ENCODE measurements around the gene NACC1.
A peak's percentile ranks its signal among the peaks of the same experiment; 100 is the strongest.

The NACC1 gene

DNA sequence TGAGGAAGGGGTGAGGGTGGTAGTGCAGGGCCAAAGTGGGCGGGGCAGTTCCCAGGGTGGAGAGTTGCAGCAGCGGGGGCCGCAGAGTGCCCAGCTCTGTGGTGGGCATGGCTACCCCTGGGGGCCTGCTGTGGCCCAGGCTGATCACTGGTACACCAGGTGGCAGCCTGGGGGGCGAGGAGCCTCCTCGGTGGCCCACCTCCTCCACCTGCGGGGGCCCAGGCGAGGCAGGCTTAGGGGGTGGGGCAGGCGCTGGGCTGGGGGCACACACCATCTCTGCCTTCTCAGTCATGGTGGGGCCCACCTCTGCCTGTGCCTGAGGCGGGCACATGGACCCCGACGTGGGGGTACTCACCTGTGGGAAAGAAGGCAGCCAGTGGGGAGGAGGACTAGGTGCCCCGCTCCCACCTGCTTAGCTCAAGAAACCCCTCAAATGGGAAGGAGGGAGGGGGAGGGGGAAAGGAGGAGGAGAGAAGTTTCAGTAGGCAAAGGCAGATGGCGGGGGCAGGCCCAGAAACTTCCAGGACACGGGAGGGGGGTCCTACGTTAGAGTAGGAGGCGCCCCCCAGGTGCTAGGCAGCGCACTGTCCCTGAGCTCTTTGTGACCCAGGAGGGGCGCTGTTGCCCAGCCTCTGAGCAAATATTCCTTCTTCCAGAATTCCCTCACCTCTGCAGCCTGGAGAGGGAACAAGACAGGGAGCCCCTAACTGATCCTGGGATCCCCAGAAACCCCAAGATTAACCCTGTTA is 17.0 kb upstream of the NACC1 start:
- DNase-seq, result no peak

DNA sequence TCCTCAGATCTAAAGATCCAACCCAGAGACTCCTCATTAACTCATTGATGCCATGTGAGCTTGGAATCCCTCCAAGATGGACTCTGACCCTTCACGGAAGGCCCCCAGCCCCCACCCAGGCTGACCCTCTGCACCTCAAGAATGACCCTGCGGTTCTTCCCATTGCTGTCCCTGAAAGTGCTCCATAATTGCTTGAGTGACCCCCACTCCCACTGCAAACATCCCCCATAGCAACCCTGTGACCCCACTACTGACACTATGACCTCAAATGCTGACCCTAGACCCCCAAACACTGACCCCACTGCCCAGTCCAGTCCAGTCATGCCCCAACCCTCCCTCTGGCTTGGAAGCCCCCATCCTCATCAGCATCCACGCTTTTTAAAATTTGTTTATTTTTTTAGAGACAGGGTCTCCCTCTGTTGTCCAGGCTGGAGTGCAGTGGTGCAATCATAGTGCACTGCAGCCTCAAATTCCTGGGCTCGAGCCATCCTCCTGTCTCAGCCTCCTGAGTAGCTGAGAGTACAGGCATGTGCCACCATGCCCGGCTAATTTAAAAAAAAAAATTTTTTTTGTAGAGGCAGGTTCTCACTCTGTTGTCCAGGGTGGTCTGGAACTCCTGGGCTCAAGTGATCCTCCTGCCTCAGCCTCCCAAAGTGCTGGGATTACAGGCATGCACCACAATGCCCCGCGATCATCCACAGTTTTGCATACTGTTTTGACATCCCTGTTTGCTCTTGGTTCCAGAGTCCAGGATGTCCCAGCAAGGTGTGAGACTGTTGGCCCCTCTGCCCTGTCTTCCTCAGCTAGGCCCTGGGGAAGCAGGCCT is 16.3 kb upstream of the NACC1 start:
- no peak for DNase-seq

DNA sequence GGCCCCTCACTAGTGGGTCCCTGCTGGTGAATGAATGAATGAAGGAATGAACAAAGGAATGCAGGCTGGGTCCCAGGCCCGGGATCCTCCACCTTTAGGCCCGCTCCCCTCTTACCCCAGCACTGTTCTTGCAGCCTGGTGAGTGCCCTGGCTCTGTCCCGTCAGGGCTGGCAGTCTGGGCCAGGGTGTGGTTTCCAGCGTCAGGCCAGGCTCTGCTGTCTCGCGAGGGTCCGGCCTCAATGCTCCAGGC is 15.7 kb upstream of the NACC1 start:
- DNase-seq, result no peak

DNA sequence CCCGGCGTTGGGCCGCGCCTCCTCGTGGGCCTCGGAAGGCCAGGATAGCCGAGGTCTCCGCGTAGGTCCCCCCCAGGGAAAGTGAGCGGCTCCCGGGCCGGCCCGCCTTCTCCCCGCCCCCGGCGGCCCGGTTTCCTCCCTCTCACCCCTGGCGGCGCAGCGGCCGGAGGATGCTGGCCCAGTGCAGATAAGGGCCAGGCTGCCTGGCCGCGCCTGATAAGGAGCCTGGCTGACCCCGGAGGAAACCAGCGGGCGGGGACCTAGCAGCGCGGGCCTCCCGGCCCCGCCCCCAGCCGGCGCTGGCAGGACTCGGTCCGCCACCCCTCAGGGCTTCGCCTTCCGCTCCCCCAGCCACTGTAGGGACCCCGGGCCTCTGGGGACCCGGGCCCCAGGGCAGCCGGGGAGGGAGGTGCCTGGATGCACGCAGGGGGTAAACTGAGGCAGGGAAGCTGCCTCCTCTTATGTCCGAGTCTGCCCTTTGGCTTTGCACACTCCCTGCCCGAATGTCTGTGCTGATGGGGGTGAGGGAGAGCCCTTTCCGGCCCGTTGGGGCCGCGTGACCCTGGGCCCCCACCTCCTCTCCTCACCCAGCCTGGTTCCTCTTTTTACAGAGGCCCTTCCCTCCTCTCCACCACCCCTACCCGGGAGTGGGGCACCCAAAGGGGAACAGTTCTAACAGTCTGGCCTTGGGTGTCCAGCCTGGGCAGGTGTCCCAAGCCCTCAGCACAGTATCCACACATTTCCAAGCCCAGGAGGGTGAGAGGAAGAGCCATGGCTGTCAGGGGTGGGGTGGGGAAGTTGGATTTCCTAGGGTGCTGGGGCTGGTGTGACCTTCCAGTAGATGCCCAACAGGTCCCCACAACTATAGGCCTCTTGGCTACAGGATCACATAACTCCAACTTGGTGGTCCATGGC is 15.1 kb upstream of the NACC1 start, which contains the start of gene LYL1:
TSS of gene LYL1 (minus strand) at position 193 of the 915 bp plus-strand sequence. CDS start 1,687 bp downstream, outside the sequence.
- peak; percentile 80 for DNase-seq

DNA sequence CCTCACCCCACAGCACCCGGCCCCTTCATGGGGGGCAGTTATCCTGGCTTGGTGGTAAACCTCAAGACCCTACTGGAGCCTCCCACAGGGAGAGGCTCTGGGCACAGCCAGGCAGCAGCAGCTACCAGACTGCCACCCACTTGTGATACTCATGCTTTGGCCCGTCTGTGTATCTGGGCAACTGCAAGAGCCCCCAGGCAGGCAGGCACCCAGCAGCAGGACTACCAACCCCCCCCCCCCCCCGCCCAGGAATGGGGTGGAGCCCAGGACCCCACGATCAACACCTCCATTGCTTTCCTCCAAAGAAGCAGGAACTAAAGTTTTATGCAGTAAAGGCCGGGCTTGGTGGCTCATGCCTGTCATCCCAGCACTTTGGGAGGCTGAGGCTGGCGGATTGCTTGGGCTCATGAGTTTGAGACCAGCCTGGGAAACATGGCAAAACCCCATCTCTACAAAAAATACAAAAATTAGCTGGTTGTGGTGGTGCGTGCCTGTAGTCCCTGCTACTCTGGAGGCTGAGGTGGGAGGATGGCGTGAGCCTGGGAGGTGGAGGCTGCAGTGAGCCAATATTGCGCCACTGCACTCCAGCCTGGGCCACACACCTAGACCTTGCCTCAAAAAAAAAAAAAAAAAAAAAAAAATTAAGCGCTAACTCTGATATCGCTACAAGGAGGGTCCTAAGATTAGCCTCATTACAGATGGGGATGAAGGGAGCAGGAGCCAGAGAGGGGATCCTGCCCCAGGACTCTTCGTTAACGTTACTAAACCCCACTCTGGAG is 14.3 kb upstream of the NACC1 start:
- no peak for DNase-seq

DNA sequence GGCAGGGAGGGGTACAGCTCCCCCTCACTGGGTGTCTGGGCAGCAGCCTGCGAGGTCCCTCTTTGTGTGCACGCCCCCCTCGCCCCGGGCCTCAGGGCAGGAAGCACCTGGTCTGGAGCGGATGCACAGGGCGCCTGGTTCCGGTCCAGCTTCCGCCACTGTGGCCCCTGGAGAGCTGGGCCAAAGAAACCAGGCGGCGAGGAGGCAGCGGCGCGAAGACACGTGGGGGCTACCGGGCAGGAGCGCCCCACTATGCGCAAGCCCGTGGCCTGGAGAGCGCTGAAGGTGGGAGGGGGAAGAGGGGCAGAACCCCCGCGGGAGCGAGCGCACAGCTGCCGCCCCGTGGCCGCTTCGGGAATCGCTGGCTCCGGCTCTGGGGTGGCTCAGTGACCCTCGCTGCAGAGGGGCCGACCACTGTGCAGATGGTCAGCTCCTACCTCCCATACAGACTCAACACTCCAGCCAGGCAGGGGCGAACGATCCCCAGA is 13.7 kb upstream of the NACC1 start:
- DNase-seq, result peak; percentile 89

DNA sequence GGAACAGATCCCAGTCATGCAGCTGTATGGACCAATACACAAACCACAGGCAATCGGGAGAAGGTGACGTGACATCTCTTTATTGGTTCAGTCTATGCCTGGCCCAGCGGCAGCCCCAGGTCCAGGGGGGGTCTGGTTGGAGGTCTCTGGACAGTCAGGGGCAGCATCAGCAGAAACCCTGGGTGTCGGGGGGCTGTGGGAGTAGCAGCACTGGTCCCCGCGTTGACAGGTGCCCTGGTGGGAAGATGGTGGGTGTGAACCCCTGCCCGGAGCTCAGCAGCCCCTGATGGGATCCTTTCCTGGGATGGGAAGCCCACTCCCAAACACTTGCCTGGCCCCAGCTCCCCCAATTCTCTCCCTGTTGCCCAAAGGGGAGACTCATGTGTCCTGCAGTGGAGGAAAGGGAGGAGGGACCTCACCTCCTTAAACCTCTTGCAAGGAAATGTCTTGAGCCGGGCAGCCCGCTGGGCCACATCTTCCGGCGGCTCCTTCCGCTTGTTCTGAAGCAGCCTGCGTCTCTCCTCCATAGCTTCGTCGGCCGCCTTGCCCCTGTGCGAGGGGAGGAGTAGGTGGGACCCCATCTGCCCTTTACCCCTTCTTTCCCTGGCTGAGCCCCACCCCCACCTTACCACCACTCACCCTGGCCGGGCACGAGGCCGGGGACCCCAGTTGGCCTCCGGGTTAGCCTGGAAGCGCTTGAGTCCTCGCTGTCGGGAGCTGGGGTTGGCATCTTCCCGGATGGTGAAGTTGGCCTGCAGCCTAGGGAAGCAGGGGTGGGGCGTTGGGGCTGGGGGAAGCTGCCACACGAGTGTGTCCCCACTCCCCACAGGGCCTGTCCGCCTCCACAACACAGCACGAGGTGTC is 13.0 kb upstream of the NACC1 start:
- peak; percentile 72 for DNase-seq

DNA sequence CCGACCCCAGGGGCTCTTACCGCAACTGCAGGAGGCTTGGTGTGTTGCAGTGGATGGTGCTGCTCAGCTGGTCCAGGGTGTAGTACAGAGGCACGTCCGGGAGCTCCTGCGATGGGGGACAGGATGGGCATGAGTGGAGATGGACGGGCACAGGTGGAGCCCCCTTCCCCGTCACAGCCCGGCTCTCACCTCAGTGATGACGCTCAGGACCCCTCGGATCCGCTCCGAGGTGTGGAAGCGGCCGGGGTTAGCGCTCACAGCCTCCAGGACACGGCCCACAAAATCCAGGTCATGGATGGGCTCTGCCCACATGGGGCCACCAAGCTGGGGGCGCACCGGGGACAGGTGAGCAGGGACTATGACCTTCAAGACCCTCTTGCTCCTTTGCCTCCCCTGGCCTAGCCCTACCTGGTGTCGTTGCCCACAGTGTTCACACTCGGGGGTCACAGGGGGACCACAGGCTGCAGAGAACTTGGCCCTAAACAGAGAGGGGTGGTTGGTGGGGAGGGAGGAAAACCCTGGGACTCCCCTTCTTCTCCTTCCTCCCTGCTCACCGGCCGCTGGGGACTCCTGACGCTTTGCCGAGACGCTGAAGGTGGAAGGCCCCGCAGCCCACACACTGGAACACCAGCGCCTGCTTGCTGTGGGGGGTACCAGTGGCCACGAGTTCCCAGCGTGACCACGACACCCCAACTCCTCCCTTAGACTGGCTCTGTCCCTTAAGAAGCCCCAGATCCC is 8.5 kb upstream of the NACC1 start:
- no peak for DNase-seq

DNA sequence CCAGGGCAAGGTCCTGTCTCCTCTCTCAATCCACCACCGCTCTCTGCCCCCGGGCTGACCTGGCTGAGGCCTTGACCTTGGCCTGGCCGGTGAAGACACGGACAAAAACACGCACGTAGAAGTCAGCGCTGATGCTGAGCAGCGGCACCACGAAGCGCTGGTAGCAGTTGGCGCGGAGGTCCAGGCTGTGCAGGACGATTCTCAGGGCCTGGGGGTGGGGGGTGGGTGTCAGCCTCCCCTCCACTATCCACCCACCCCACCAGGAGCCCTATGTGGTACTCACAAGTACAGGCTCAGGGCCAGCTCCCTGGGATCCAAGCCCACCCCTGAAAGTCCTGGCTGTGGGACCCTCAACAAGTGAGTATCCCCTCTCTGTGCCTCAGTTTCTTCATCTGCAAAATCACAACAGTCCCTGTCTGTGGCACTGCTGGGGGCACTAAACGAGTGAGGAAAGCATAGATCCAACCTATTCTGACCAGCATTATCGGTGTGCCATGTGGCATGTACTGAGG is 7.9 kb upstream of the NACC1 start:
- DNase-seq, result no peak

DNA sequence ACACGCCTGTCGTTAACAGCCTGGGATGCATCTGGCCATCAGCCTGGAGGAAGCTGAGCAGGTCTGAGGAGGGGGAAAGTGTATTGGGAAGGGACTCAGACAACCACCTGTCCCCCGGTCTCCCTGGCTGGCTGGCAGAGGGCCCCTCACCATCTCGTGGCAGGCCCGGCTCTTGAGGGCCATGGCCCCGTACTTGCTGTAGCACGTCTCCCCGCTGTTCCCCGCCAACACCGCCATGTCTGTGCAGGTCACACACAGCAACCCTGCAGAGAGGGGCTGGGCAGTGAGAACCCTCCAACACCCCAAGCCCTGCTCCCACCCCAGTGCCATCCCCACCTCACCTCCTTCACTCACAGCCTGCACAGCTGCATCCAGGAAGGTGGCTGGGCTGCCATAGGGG is 5.5 kb upstream of the NACC1 start:
- no peak for DNase-seq

DNA sequence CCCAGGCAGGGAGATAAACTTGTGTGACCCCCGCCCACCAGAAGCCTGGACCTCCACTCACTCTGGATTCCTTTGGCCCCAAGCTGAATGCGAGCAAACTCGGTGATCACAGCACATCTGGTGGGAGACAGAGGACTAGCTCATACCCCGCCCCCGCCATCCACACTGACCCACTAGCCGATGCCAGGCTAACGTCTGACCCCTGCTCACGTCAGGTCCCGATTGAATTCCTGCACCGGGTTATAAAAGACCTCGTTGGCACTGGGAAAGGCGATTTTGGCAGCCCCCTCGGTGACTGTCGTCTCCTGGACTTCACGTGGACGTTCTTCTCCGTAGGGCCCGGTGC is 2.2 kb upstream of the NACC1 start:
- no peak for DNase-seq

DNA sequence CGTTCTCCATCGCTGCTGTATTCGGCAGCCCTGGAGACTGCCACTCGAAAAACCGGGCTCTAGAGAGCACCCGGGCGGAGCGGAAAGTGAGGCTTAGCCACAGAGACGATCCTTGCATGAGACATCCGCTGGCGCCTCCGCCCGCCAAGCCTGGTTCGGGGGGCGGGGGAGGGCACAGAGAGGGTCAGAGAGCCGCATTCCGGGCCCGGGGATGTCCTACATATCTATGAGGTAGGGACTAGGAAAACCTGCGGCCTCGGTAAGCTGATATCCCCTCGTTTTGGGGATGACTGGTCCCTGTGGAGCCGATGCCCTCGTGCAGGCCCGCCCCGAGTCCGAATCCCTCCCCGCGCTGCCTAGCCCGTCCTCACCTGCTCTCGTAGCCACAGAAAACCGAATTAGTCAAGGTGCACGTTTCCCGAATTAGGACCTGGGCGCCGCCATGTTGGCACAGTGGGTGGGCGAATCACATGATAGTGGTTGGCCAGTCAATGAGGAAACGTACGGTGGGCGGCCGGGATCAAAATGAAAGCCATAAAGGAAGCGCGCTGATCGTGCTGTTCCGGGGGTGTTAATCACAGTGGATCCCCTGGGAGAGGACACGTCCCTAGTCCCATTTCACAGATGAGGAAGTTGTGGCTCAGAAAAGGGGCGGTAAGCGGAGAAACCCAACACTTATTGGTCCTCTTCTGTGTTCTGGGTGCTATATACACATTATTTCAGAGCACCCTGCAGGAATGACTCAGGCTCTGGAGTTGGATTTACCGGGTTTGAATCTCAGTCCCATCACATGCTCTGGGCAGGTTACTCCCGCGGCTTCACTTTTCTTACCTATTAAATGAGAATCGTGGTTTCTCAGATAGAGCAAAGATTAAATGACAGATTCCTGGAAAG is 1.5 kb upstream of the NACC1 start, which contains the start of gene TRMT1:
TSS of gene TRMT1 (minus strand) at position 459 of the 894 bp plus-strand sequence. CDS start at position 118, 341 bp downstream.
- DNase-seq, result peak; percentile 97

DNA sequence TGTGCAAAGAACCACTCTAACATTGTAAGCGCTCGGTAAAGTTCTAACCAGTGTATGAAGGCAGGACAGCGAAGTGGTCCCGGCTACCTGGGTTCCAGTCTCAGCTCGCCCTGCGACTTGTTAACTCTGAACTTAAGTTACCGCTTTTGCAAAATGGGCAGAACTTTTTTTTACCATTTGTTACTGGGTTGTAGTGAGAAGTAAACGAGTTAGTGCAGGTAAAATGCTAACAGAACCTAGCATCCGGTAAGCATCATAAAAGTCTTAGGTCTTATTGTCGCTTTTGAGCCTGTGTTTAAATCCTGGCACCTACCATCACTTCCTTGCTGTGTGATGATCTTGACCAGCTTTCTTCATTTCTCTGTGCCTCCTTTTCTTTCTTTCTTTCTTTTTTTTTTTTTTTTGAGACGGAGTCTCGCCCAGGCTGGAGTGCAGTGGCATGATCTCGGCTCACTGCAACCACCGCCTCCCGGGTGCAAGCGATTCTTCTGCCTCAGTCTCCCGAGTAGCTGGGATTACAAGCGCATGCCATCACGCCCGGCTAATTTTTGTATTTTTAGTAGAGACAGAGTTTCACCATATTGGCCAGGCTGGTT is 790 bp upstream of the NACC1 start:
- DNase-seq, result no peak

DNA sequence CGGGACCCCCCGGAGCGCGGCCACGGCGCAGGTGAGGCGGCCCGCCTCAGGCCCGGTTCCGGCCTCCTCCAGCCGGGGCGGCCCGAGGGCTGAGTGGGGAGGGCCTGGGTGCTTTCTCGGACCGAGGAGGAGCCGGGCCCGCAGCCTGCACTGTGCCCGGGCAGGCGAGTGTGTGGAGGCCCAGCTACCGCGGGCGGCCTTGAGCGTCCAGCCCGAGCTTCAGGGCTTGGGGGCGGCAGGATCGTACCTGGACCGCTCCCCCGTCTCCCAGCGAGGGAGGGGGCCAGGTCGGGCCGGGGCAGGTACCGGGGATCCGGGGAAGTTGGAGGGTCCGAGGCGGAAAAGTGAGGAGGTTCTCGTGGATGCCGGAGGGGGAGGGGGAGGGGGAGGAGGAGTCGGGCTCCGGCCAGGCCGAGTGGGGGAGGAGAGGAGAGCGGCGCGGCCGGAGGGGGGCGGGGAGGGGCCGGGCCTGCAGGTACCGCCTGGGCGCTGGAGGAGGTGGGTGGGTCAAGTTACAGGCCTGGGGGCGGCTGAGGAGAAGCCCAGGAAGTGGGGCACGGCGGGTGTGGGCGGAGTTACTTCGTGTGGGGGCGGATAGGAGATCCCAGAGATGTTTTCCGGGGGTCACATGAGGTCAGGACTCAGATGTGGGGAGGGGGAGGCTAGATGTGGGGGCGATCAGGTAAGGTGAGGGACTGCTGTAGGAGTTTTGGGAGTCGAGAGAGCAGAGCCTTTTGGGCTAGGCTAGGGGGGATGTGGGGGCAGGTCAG is 545 bp downstream of the NACC1 start:
- DNase-seq, result peak; percentile 73

DNA sequence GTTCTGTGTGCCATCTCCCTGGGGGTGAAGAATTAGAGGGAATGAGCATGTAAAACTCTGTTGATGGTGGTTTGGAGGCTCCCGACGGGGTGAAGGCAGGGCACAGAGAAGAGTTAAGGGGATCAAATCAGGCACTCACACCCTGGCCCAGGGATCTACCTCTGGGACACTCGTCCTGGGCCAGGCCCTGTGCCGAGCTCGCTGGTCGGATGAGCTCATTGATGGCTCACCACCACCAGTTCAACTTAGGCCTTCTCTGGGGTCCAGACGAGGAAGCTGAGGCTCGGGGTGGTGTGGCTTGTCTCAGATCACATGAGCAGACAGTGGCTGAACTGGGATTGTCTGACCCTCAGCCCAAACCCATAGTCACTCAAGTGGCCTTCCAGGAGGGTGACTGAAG is 1.6 kb downstream of the NACC1 start:
- no peak for DNase-seq

DNA sequence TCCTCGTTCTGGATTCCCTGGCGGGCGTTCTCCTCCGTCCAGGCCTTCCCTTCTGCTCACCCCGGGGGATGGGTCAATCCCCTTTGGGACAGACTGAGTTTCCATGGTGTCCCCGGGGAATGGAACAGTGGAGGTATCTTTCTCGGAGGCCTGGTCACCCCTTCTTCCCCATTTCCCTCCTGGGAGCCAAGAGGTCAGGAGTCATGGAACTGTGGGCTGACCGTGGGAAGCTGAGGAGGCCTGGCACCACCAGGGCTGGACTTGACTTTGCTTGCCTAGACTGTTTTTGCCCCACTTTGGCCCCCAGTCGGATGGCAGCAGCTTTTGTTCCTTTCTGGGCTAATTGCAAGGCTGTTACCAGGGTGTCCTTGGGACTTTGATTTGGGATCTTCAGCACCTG is 2.0 kb downstream of the NACC1 start:
- DNase-seq, result no peak

DNA sequence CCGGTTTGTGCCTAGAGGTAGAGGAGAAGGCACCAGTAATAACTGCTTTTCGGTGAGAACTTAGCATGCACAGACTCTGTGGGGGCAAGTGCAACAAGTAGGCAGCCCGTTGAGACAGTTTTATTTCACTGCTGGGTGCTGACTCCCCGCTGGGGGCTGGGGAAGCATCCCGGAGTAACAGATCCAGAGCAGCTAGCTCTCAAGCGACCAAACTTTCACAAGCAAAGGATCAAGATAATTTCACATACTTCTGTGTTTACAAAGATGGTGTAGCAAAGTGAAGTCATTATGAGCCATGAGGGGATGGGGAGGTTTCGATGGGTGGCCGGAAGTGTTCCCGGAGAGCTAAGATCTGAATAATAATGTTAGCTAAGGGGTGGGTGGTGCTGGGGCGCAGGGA is 2.8 kb downstream of the NACC1 start:
- DNase-seq, result no peak
